ENCODE results near the gene ABCA1. TPM values are rescaled to one million over a fixed set of nuclear protein-coding genes. Genes with fewer than 3 reads are reported as not detected.
"Not testable (repeated sequence)": the region's sequence is repeated elsewhere in the genome, so short reads cannot be mapped to it uniquely, and the experiment has no call there.

The ABCA1 gene
- total and polyA plus RNA-seq, 10 of the 15 experiments (the other 5 are each of a cell fraction or from before 2014, with no cell fraction given) = 0.01 to 0.56 (median 0.16) TPM

- TF ChIP-seq BHLHE40 (IDR thresholded peaks at IDR 0.05; ENCODE audit: borderline replicate concordance in 1 of 2, low read depth in 2 of 2, low read length in 1 of 2) = no peak
- TF ChIP-seq ZNF592 (IDR thresholded peaks at IDR 0.05) = no peak
Observed at GRCh38 chr9:104855807-104856206, 72.1 kb downstream of the ABCA1 start (continued).

GRCh38 chr9:104855258-104855657, 72.7 kb downstream of the ABCA1 start:
- intact Hi-C loops (cut with micrococcal nuclease; ENCODE audit: unreplicated experiment); H3K79me2 ChIP-seq (ENCODE audit: control insufficient read depth, insufficient read depth, low read length); H3K4me1 ChIP-seq (ENCODE audit: control insufficient read depth, insufficient read depth, low read length); in situ Hi-C loops (cut with MboI); POLR2A ChIA-PET; H3K9ac ChIP-seq (ENCODE audit: control insufficient read depth, insufficient read depth, low read length); H3K9me3 ChIP-seq (replicated peaks; ENCODE audit: control insufficient read depth, insufficient read depth, low read length); H3K36me3 ChIP-seq (ENCODE audit: control insufficient read depth in 2 of 2, insufficient read depth in 2 of 2, low read length in 1 of 2); BruUV-seq (replicated peaks); DNase-seq (ENCODE audit: low read depth, low spot score); H3K27me3 ChIP-seq (replicated peaks in 1 of 2; ENCODE audit: control insufficient read depth in 2 of 2, insufficient read depth in 2 of 2, low read length in 1 of 2); ATAC-seq; H2AFZ ChIP-seq (ENCODE audit: control insufficient read depth, low read depth, low read length); CTCF ChIA-PET; FAIRE-seq; H3K27ac ChIP-seq (ENCODE audit: control insufficient read depth, insufficient read depth); H3K4me3 ChIP-seq; H3K4me2 ChIP-seq (ENCODE audit: control insufficient read depth, insufficient read depth); H4K20me1 ChIP-seq (ENCODE audit: control insufficient read depth, insufficient read depth): not testable (repeated sequence)
- RAD21 ChIA-PET (ENCODE audit: unreplicated experiment) = interaction anchor here (0.8 kb wide), 1 partner anchor 8 kb away, joined by 3 read pairs; no protein-coding TSS in a partner anchor
- 46% methylated on average over 7 of the region's 7 CpGs for WGBS (ENCODE audit: insufficient coverage, insufficient replicate concordance, low lambda C conversion rate, missing lambda C conversion rate)
- SMC1A ChIA-PET (ENCODE audit: uncharacterized antibody, unreplicated experiment) = interaction anchor here (0.5 kb wide), 1 partner anchor 13 kb away, joined by 3 read pairs; no protein-coding TSS in a partner anchor
